ENCODE data around the gene MAD1L1. TPM values are rescaled to one million over a fixed set of nuclear protein-coding genes. Genes with fewer than 3 reads are reported as not detected.

Gene MAD1L1
- total RNA-seq, 1 donor from 2014 or later, result 54.0 TPM

GRCh38 chr7:2131800-2132199, 100.9 kb downstream of the MAD1L1 start:
- H3K4me3 Mint-ChIP-seq, result no peak overlapping the region
- intact Hi-C loops (cut with micrococcal nuclease), result no loop called here
- H3K4me1 Mint-ChIP-seq, result no peaks in the 10 kb centered on the region
- peaks cover 3% of the 10 kb centered on the region for H3K36me3 Mint-ChIP-seq (ENCODE audit: low read depth)
- no peak for DNase-seq
- no peaks in the 10 kb centered on the region for H3K27me3 Mint-ChIP-seq
- no peaks in the 10 kb centered on the region for H3K9me3 Mint-ChIP-seq
- H3K27ac Mint-ChIP-seq, result no peak overlapping the region

GRCh38 chr7:2131341-2131740, 101.4 kb downstream of the MAD1L1 start:
- DNase-seq, result no peak
- H3K27ac Mint-ChIP-seq, result no peak overlapping the region
- H3K4me1 Mint-ChIP-seq, result no peaks in the 10 kb centered on the region
- H3K27me3 Mint-ChIP-seq, result no peaks in the 10 kb centered on the region
- intact Hi-C loops (cut with micrococcal nuclease), result no loop called here
- H3K4me3 Mint-ChIP-seq, result no peak overlapping the region
- no peaks in the 10 kb centered on the region for H3K9me3 Mint-ChIP-seq
- H3K36me3 Mint-ChIP-seq (ENCODE audit: low read depth), result peaks cover 3% of the 10 kb centered on the region

- no peaks in the 10 kb centered on the region for H3K4me1 Mint-ChIP-seq
- H3K36me3 Mint-ChIP-seq (ENCODE audit: low read depth), result peaks cover 2% of the 10 kb centered on the region
- no peaks in the 10 kb centered on the region for H3K27me3 Mint-ChIP-seq
- no peak overlapping the region for H3K4me3 Mint-ChIP-seq
- no peak for DNase-seq
- H3K9me3 Mint-ChIP-seq, result no peaks in the 10 kb centered on the region
- intact Hi-C loops (cut with micrococcal nuclease), result no loop called here
- H3K27ac Mint-ChIP-seq, result no peak overlapping the region
Observed at GRCh38 chr7:2130096-2130375, 102.7 kb downstream of the MAD1L1 start.

GRCh38 chr7:2129323-2130095, 103.2 kb downstream of the MAD1L1 start:
- no peak for DNase-seq
- intact Hi-C loops (cut with micrococcal nuclease), result no loop called here
- Mint-ChIP-seq H3K27ac (no peak overlapping the region), H3K4me3 (no peak overlapping the region), H3K9me3 (no peaks in the 10 kb centered on the region), H3K27me3 (no peaks in the 10 kb centered on the region), H3K36me3 (ENCODE audit: low read depth) (peaks cover 2% of the 10 kb centered on the region), H3K4me1 (no peaks in the 10 kb centered on the region)

GRCh38 chr7:2128601-2129322, 104.0 kb downstream of the MAD1L1 start:
- Mint-ChIP-seq H3K9me3 (no peaks in the 10 kb centered on the region), H3K4me1 (no peaks in the 10 kb centered on the region), H3K27me3 (no peaks in the 10 kb centered on the region), H3K27ac (no peak overlapping the region), H3K4me3 (no peak overlapping the region), H3K36me3 (ENCODE audit: low read depth) (peaks cover 2% of the 10 kb centered on the region)
- intact Hi-C loops (cut with micrococcal nuclease), result no loop called here
- no peak for DNase-seq

GRCh38 chr7:2126621-2127020, 106.1 kb downstream of the MAD1L1 start:
- no peaks in the 10 kb centered on the region for H3K4me1 Mint-ChIP-seq
- H3K9me3 Mint-ChIP-seq, result no peaks in the 10 kb centered on the region
- H3K4me3 Mint-ChIP-seq, result no peak overlapping the region
- no peak overlapping the region for H3K27ac Mint-ChIP-seq
- intact Hi-C loops (cut with micrococcal nuclease), result no loop called here
- no peak for DNase-seq
- no peaks in the 10 kb centered on the region for H3K36me3 Mint-ChIP-seq (ENCODE audit: low read depth)
- H3K27me3 Mint-ChIP-seq, result no peaks in the 10 kb centered on the region

GRCh38 chr7:2125931-2126330, 106.8 kb downstream of the MAD1L1 start:
- H3K4me1 Mint-ChIP-seq, result no peaks in the 10 kb centered on the region
- H3K4me3 Mint-ChIP-seq, result no peak overlapping the region
- no peaks in the 10 kb centered on the region for H3K9me3 Mint-ChIP-seq

GRCh38 chr7:2124604-2125345, 108.0 kb downstream of the MAD1L1 start:
- Mint-ChIP-seq H3K4me1 (peaks cover 9% of the 10 kb centered on the region), H3K4me3 (no peak overlapping the region), H3K27ac (no peak overlapping the region), H3K36me3 (ENCODE audit: low read depth) (no peaks in the 10 kb centered on the region), H3K9me3 (no peaks in the 10 kb centered on the region), H3K27me3 (no peaks in the 10 kb centered on the region)
- intact Hi-C loops (cut with micrococcal nuclease), result no loop called here
- DNase-seq, result no peak

More at GRCh38 chr7:2125931-2126330, 106.8 kb downstream of the MAD1L1 start:
- no peak for DNase-seq
- no peak overlapping the region for H3K27ac Mint-ChIP-seq
- intact Hi-C loops (cut with micrococcal nuclease), result no loop called here
- no peaks in the 10 kb centered on the region for H3K36me3 Mint-ChIP-seq (ENCODE audit: low read depth)
- no peaks in the 10 kb centered on the region for H3K27me3 Mint-ChIP-seq

GRCh38 chr7:2123916-2124315, 108.8 kb downstream of the MAD1L1 start:
- no peak overlapping the region for H3K4me3 Mint-ChIP-seq
- peaks cover 12% of the 10 kb centered on the region for H3K4me1 Mint-ChIP-seq
- H3K27me3 Mint-ChIP-seq, result no peaks in the 10 kb centered on the region
- DNase-seq, result no peak
- H3K9me3 Mint-ChIP-seq, result no peaks in the 10 kb centered on the region
- no peak overlapping the region for H3K27ac Mint-ChIP-seq
- H3K36me3 Mint-ChIP-seq (ENCODE audit: low read depth), result peaks cover 2% of the 10 kb centered on the region
- intact Hi-C loops (cut with micrococcal nuclease), result no loop called here

- Mint-ChIP-seq H3K4me3 (no peak overlapping the region), H3K4me1 (peaks cover 12% of the 10 kb centered on the region), H3K9me3 (no peaks in the 10 kb centered on the region), H3K27me3 (no peaks in the 10 kb centered on the region), H3K27ac (no peak overlapping the region), H3K36me3 (ENCODE audit: low read depth) (peaks cover 2% of the 10 kb centered on the region)
- no peak for DNase-seq
- intact Hi-C loops (cut with micrococcal nuclease), result no loop called here
Observed at GRCh38 chr7:2123360-2123759, 109.4 kb downstream of the MAD1L1 start.

GRCh38 chr7:2122651-2123050, 110.1 kb downstream of the MAD1L1 start:
- no peak for DNase-seq
- no peaks in the 10 kb centered on the region for H3K9me3 Mint-ChIP-seq
- H3K4me3 Mint-ChIP-seq, result no peak overlapping the region
- intact Hi-C loops (cut with micrococcal nuclease), result no loop called here
- H3K36me3 Mint-ChIP-seq (ENCODE audit: low read depth), result peaks cover 2% of the 10 kb centered on the region
- H3K27ac Mint-ChIP-seq, result no peak overlapping the region
- H3K4me1 Mint-ChIP-seq, result peaks cover 12% of the 10 kb centered on the region
- H3K27me3 Mint-ChIP-seq, result no peaks in the 10 kb centered on the region

GRCh38 chr7:2120841-2121830, 111.6 kb downstream of the MAD1L1 start:
- intact Hi-C loops (cut with micrococcal nuclease), result no loop called here
- Mint-ChIP-seq H3K27ac (no peak overlapping the region), H3K4me1 (peaks cover 14% of the 10 kb centered on the region), H3K9me3 (no peaks in the 10 kb centered on the region), H3K27me3 (no peaks in the 10 kb centered on the region), H3K4me3 (no peak overlapping the region), H3K36me3 (ENCODE audit: low read depth) (peaks cover 2% of the 10 kb centered on the region)
- DNase-seq, result no peak

- DNase-seq, result peak; percentile 84
Observed at GRCh38 chr7:2120251-2120660, 112.5 kb downstream of the MAD1L1 start.

More at GRCh38 chr7:2120251-2120660, 112.5 kb downstream of the MAD1L1 start:
- no peak overlapping the region for H3K27ac Mint-ChIP-seq
- H3K9me3 Mint-ChIP-seq, result no peaks in the 10 kb centered on the region
- no peaks in the 10 kb centered on the region for H3K27me3 Mint-ChIP-seq
- H3K36me3 Mint-ChIP-seq (ENCODE audit: low read depth), result peaks cover 2% of the 10 kb centered on the region
- H3K4me1 Mint-ChIP-seq, result peaks cover 14% of the 10 kb centered on the region
- H3K4me3 Mint-ChIP-seq, result peak overlapping the region; percentile 18
- intact Hi-C loops (cut with micrococcal nuclease), result no loop called here
